ENCODE data around the gene FXN. TPM values are rescaled to one million over a fixed set of nuclear protein-coding genes. Genes with fewer than 3 reads are reported as not detected.

Gene FXN
- total RNA-seq, 1 experiment from 2014 or later, result 26.3 TPM

- Histone ChIP-seq H4K20me1 (ENCODE audit: insufficient read depth, low read depth, low read length) (no peaks in the 10 kb centered on the region), H3K79me2 (ENCODE audit: low read length) (no peaks in the 10 kb centered on the region), H3K36me3 (ENCODE audit: insufficient read depth, low read length) (no peaks in the 10 kb centered on the region), H3K9me3 (ENCODE audit: low read length) (no peaks in the 10 kb centered on the region), H3K4me2 (ENCODE audit: low read depth, low read length, poor library complexity, severe bottlenecking) (no peak overlapping the region), H3K27me3 (ENCODE audit: low read length) (no peaks in the 10 kb centered on the region), H3K27ac (ENCODE audit: low read length) (no peak overlapping the region), H2AFZ (ENCODE audit: low read length) (no peak overlapping the region), H3K4me1 (ENCODE audit: low read length) (no peaks in the 10 kb centered on the region), H3K4me3 (ENCODE audit: low read length) (no peak overlapping the region), H3K9me2 (replicated peaks; ENCODE audit: insufficient read depth, low read length) (no peaks in the 10 kb centered on the region), H3K9ac (ENCODE audit: low read length) (no peak overlapping the region)
- no peak for DNase-seq
Observed at GRCh38 chr9:69016191-69017096, 19.1 kb upstream of the FXN start.

- no peaks in the 10 kb centered on the region for H3K9me3 ChIP-seq (ENCODE audit: low read length)
- H3K9ac ChIP-seq (ENCODE audit: low read length), result no peak overlapping the region
- no peaks in the 10 kb centered on the region for H3K79me2 ChIP-seq (ENCODE audit: low read length)
- H3K4me2 ChIP-seq (ENCODE audit: low read depth, low read length, poor library complexity, severe bottlenecking), result no peak overlapping the region
- no peaks in the 10 kb centered on the region for H3K27me3 ChIP-seq (ENCODE audit: low read length)
- H3K4me3 ChIP-seq (ENCODE audit: low read length), result no peak overlapping the region
- H4K20me1 ChIP-seq (ENCODE audit: insufficient read depth, low read depth, low read length), result no peaks in the 10 kb centered on the region
- no peaks in the 10 kb centered on the region for H3K9me2 ChIP-seq (replicated peaks; ENCODE audit: insufficient read depth, low read length)
- peaks cover 2% of the 10 kb centered on the region; the same call in 1 of the 2 replicates for H3K4me1 ChIP-seq (ENCODE audit: low read length)
- H2AFZ ChIP-seq (ENCODE audit: low read length), result no peak overlapping the region
- no peaks in the 10 kb centered on the region for H3K36me3 ChIP-seq (ENCODE audit: insufficient read depth, low read length)
- H3K27ac ChIP-seq (ENCODE audit: low read length), result no peak overlapping the region
- no peak for DNase-seq
Observed at GRCh38 chr9:69018737-69019136, 16.8 kb upstream of the FXN start.

- Histone ChIP-seq H3K27me3 (ENCODE audit: low read length) (no peaks in the 10 kb centered on the region), H3K27ac (ENCODE audit: low read length) (no peak overlapping the region), H3K36me3 (ENCODE audit: insufficient read depth, low read length) (no peaks in the 10 kb centered on the region), H3K4me2 (ENCODE audit: low read depth, low read length, poor library complexity, severe bottlenecking) (no peak overlapping the region), H3K9me3 (ENCODE audit: low read length) (no peaks in the 10 kb centered on the region), H3K4me3 (ENCODE audit: low read length) (no peak overlapping the region), H2AFZ (ENCODE audit: low read length) (no peak overlapping the region), H3K9ac (ENCODE audit: low read length) (no peak overlapping the region), H3K9me2 (replicated peaks; ENCODE audit: insufficient read depth, low read length) (no peaks in the 10 kb centered on the region), H3K79me2 (ENCODE audit: low read length) (no peaks in the 10 kb centered on the region), H4K20me1 (ENCODE audit: insufficient read depth, low read depth, low read length) (no peaks in the 10 kb centered on the region), H3K4me1 (ENCODE audit: low read length) (peaks cover 3% of the 10 kb centered on the region; the same call in 1 of the 2 replicates)
- no peak for DNase-seq
Observed at GRCh38 chr9:69019808-69020207, 15.7 kb upstream of the FXN start.

- Histone ChIP-seq H3K27me3 (ENCODE audit: low read length) (no peaks in the 10 kb centered on the region), H3K4me3 (ENCODE audit: low read length) (no peak overlapping the region), H3K4me2 (ENCODE audit: low read depth, low read length, poor library complexity, severe bottlenecking) (no peak overlapping the region), H3K9ac (ENCODE audit: low read length) (no peak overlapping the region), H3K27ac (ENCODE audit: low read length) (no peak overlapping the region), H3K9me2 (replicated peaks; ENCODE audit: insufficient read depth, low read length) (no peaks in the 10 kb centered on the region), H3K36me3 (ENCODE audit: insufficient read depth, low read length) (no peaks in the 10 kb centered on the region), H4K20me1 (ENCODE audit: insufficient read depth, low read depth, low read length) (no peaks in the 10 kb centered on the region), H3K4me1 (ENCODE audit: low read length) (peaks cover 3% of the 10 kb centered on the region; the same call in 1 of the 2 replicates), H3K9me3 (ENCODE audit: low read length) (no peaks in the 10 kb centered on the region), H2AFZ (ENCODE audit: low read length) (no peak overlapping the region), H3K79me2 (ENCODE audit: low read length) (no peaks in the 10 kb centered on the region)
- no peak for DNase-seq
Observed at GRCh38 chr9:69020301-69021145, 15.0 kb upstream of the FXN start.

- H3K27ac ChIP-seq (ENCODE audit: low read length), result no peak overlapping the region
- H4K20me1 ChIP-seq (ENCODE audit: insufficient read depth, low read depth, low read length), result no peaks in the 10 kb centered on the region
- H3K9ac ChIP-seq (ENCODE audit: low read length), result no peak overlapping the region
- H3K36me3 ChIP-seq (ENCODE audit: insufficient read depth, low read length), result no peaks in the 10 kb centered on the region
- H3K79me2 ChIP-seq (ENCODE audit: low read length), result no peaks in the 10 kb centered on the region
- H3K9me3 ChIP-seq (ENCODE audit: low read length), result no peaks in the 10 kb centered on the region
- no peak for DNase-seq
- H3K9me2 ChIP-seq (replicated peaks; ENCODE audit: insufficient read depth, low read length), result no peaks in the 10 kb centered on the region
- H3K4me1 ChIP-seq (ENCODE audit: low read length), result peaks cover 8% of the 10 kb centered on the region
- H3K27me3 ChIP-seq (ENCODE audit: low read length), result no peaks in the 10 kb centered on the region
- H2AFZ ChIP-seq (ENCODE audit: low read length), result no peak overlapping the region
- H3K4me3 ChIP-seq (ENCODE audit: low read length), result no peak overlapping the region
- no peak overlapping the region for H3K4me2 ChIP-seq (ENCODE audit: low read depth, low read length, poor library complexity, severe bottlenecking)
Observed at GRCh38 chr9:69023650-69024049, 11.9 kb upstream of the FXN start.

GRCh38 chr9:69027355-69028097, 8.0 kb upstream of the FXN start:
- H3K27me3 ChIP-seq (ENCODE audit: low read length), result no peaks in the 10 kb centered on the region
- DNase-seq, result peak; percentile 79
- no peaks in the 10 kb centered on the region for H3K36me3 ChIP-seq (ENCODE audit: insufficient read depth, low read length)
- peaks cover 8% of the 10 kb centered on the region for H3K4me1 ChIP-seq (ENCODE audit: low read length)
- no peaks in the 10 kb centered on the region for H3K9me3 ChIP-seq (ENCODE audit: low read length)
- H3K27ac ChIP-seq (ENCODE audit: low read length), result no peak overlapping the region
- H3K4me2 ChIP-seq (ENCODE audit: low read depth, low read length, poor library complexity, severe bottlenecking), result peak overlapping the region; percentile 30
- no peaks in the 10 kb centered on the region for H3K79me2 ChIP-seq (ENCODE audit: low read length)
- no peak overlapping the region for H3K9ac ChIP-seq (ENCODE audit: low read length)
- H3K9me2 ChIP-seq (replicated peaks; ENCODE audit: insufficient read depth, low read length), result no peaks in the 10 kb centered on the region
- no peaks in the 10 kb centered on the region for H4K20me1 ChIP-seq (ENCODE audit: insufficient read depth, low read depth, low read length)
- no peak overlapping the region; the same call in 1 of the 2 replicates for H2AFZ ChIP-seq (ENCODE audit: low read length)
- no peak overlapping the region for H3K4me3 ChIP-seq (ENCODE audit: low read length)

GRCh38 chr9:69028754-69029153, 6.8 kb upstream of the FXN start:
- H3K4me2 ChIP-seq (ENCODE audit: low read depth, low read length, poor library complexity, severe bottlenecking), result no peak overlapping the region
- H3K79me2 ChIP-seq (ENCODE audit: low read length), result no peaks in the 10 kb centered on the region
- H3K4me1 ChIP-seq (ENCODE audit: low read length), result peaks cover 5% of the 10 kb centered on the region
- H3K9ac ChIP-seq (ENCODE audit: low read length), result no peak overlapping the region
- H3K9me2 ChIP-seq (replicated peaks; ENCODE audit: insufficient read depth, low read length), result no peaks in the 10 kb centered on the region
- H3K27ac ChIP-seq (ENCODE audit: low read length), result no peak overlapping the region
- H2AFZ ChIP-seq (ENCODE audit: low read length), result no peak overlapping the region
- H4K20me1 ChIP-seq (ENCODE audit: insufficient read depth, low read depth, low read length), result no peaks in the 10 kb centered on the region
- H3K4me3 ChIP-seq (ENCODE audit: low read length), result no peak overlapping the region
- no peak for DNase-seq
- H3K27me3 ChIP-seq (ENCODE audit: low read length), result no peaks in the 10 kb centered on the region
- no peaks in the 10 kb centered on the region for H3K9me3 ChIP-seq (ENCODE audit: low read length)
- no peaks in the 10 kb centered on the region for H3K36me3 ChIP-seq (ENCODE audit: insufficient read depth, low read length)
